Fibroblast of lung (primary cell): Measurements from ENCODE around the gene PDE8B.

Source experiments
- EZH2 ChIP-seq: IDR thresholded peaks from 2 replicates; pipeline ENCODE4 v1.5.1; 2012; ENCODE audit warnings: low read length, control low read depth, mild to moderate bottlenecking; ENCODE audit errors: missing control alignments
- TF ChIP-seq, protein P1 (sequence below), 2 donors: IDR thresholded peaks in 1 of 2; conservative IDR thresholded peaks in 1 of 2; 1 replicate in 1 of 2; 2 replicates in 1 of 2; pipeline ENCODE4 v1.5.1; 2011 to 2012; ENCODE audit warnings: low read length in 2 of 2, control low read depth in 1 of 2, inconsistent platforms in 1 of 2, low read depth in 1 of 2, mild to moderate bottlenecking in 1 of 2

DNA sequence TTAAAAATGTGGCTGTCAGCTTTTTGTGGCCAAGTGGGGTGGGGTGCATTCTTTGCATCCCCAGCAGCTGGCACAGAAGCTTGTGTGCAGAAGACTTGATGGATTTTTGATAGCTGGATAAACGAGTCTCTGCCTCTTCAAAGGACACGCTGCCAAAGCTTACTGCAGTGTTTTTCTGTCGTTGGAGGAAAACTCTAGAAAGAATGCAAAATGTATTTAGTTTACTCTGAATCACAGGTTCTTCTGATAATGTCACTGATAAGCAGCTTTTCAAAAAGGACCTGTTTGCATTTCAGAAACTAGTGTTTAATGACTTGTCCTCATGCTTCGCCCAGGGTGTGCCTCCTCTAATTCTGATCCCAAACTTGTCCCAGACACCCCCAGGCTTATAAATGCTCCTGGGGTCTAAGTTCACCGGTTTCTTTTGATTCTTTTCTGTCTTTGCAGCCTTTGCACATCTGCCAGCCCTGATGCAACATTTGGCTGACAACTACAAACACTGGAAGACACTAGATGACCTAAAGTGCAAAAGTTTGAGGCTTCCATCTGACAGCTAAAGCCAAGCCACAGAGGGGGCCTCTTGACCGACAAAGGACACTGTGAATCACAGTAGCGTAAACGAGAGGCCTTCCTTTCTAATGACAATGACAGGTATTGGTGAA, 215.6 kb downstream of the PDE8B start:
- TF ChIP-seq, protein P1, sequence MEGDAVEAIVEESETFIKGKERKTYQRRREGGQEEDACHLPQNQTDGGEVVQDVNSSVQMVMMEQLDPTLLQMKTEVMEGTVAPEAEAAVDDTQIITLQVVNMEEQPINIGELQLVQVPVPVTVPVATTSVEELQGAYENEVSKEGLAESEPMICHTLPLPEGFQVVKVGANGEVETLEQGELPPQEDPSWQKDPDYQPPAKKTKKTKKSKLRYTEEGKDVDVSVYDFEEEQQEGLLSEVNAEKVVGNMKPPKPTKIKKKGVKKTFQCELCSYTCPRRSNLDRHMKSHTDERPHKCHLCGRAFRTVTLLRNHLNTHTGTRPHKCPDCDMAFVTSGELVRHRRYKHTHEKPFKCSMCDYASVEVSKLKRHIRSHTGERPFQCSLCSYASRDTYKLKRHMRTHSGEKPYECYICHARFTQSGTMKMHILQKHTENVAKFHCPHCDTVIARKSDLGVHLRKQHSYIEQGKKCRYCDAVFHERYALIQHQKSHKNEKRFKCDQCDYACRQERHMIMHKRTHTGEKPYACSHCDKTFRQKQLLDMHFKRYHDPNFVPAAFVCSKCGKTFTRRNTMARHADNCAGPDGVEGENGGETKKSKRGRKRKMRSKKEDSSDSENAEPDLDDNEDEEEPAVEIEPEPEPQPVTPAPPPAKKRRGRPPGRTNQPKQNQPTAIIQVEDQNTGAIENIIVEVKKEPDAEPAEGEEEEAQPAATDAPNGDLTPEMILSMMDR (conservative IDR thresholded peaks at IDR 0.05 in 1 of 2, IDR thresholded peaks at IDR 0.05 in 1 of 2; ENCODE audit: low read depth in 1 of 2, low read length in 2 of 2) = no peak
- TF ChIP-seq EZH2 = no peak
